A673 (cell line): ENCODE results near the gene ROBO2.

Experiments used
- CTCF ChIP-seq: fragments of 300-800, 200-600 bp; sonication (generic); conservative IDR thresholded peaks from 2 replicates; pipeline ENCODE4 v1.5.1; 2017; ENCODE audit warnings: low read depth, mild to moderate bottlenecking, antibody characterized with exemption, low read length, moderate library complexity, mixed read lengths
- EZH2 ChIP-seq: fragments of 200-600 bp; sonication (generic); IDR thresholded peaks from 2 replicates; pipeline ENCODE4 v1.6.1; 2017; ENCODE audit warnings: borderline replicate concordance, low read depth, mild to moderate bottlenecking, mixed read lengths, antibody characterized with exemption, low read length; ENCODE audit not compliant: poor library complexity, severe bottlenecking

- TF ChIP-seq CTCF (no peak), EZH2 (no peak)
Observed at GRCh38 chr3:77605865-77606264, 566.0 kb downstream of the ROBO2 start.
